Measurements from ENCODE around the gene C1orf198.

The C1orf198 gene

GRCh38 chr1:230809256-230809990 is 58.9 kb downstream of the C1orf198 start:
- no peak for DNase-seq (ENCODE audit: low spot score)

- DNase-seq (ENCODE audit: low spot score), result no peak
Observed at GRCh38 chr1:230808281-230808872, 59.9 kb downstream of the C1orf198 start.

GRCh38 chr1:230807561-230808280 is 60.6 kb downstream of the C1orf198 start:
- no peak for DNase-seq (ENCODE audit: low spot score)

GRCh38 chr1:230807029-230807428 is 61.3 kb downstream of the C1orf198 start:
- no peak for DNase-seq (ENCODE audit: low spot score)

GRCh38 chr1:230806552-230806951 is 61.8 kb downstream of the C1orf198 start:
- no peak for DNase-seq (ENCODE audit: low spot score)

- DNase-seq (ENCODE audit: low spot score), result no peak
Observed at GRCh38 chr1:230804396-230804795, 63.9 kb downstream of the C1orf198 start.

- no peak for DNase-seq (ENCODE audit: low spot score)
Observed at GRCh38 chr1:230800891-230801840, 67.2 kb downstream of the C1orf198 start.

GRCh38 chr1:230798491-230798890 is 69.8 kb downstream of the C1orf198 start:
- DNase-seq (ENCODE audit: low spot score), result no peak

- DNase-seq (ENCODE audit: low spot score), result peak; percentile 76
Observed at GRCh38 chr1:230797942-230798365, 70.4 kb downstream of the C1orf198 start.

- DNase-seq (ENCODE audit: low spot score), result no peak
Observed at GRCh38 chr1:230797376-230797920, 70.9 kb downstream of the C1orf198 start.

- DNase-seq (ENCODE audit: low spot score), result no peak
Observed at GRCh38 chr1:230796626-230797025, 71.7 kb downstream of the C1orf198 start.

GRCh38 chr1:230794871-230795605 is 73.3 kb downstream of the C1orf198 start:
- no peak for DNase-seq (ENCODE audit: low spot score)

- DNase-seq (ENCODE audit: low spot score), result no peak
Observed at GRCh38 chr1:230794431-230794830, 73.9 kb downstream of the C1orf198 start.

GRCh38 chr1:230793463-230793745 is 74.9 kb downstream of the C1orf198 start:
- no peak for DNase-seq (ENCODE audit: low spot score)

GRCh38 chr1:230792691-230793462 is 75.4 kb downstream of the C1orf198 start:
- DNase-seq (ENCODE audit: low spot score), result no peak

- no peak for DNase-seq (ENCODE audit: low spot score)
Observed at GRCh38 chr1:230791986-230792564, 76.2 kb downstream of the C1orf198 start.

GRCh38 chr1:230790026-230790425 is 78.3 kb downstream of the C1orf198 start:
- no peak for DNase-seq (ENCODE audit: low spot score)

GRCh38 chr1:230788561-230789275 is 79.6 kb downstream of the C1orf198 start:
- no peak for DNase-seq (ENCODE audit: low spot score)

- DNase-seq (ENCODE audit: low spot score), result no peak
Observed at GRCh38 chr1:230787471-230787870, 80.8 kb downstream of the C1orf198 start.
